HEK293T (cell line): ENCODE results near the gene CISH.

ENCODE experiments used
- CTBP1 ChIP-seq: fragments of 450-650 bp; IDR thresholded peaks from 2 replicates; pipeline ENCODE4 v1.6.1; 2016; ENCODE audit warnings: borderline replicate concordance
- FOXA1 ChIP-seq: fragments of 450-650 bp; IDR thresholded peaks from 2 replicates; pipeline ENCODE4 v1.6.1; 2016; ENCODE audit warnings: mild to moderate bottlenecking
- SP1 ChIP-seq: fragments of 450-650 bp; IDR thresholded peaks from 2 replicates; pipeline ENCODE4 v1.6.1; 2017
- SUZ12 ChIP-seq: fragments of 450-650 bp; IDR thresholded peaks from 2 replicates; pipeline ENCODE4 v1.6.1; 2016; ENCODE audit warnings: mild to moderate bottlenecking

DNA sequence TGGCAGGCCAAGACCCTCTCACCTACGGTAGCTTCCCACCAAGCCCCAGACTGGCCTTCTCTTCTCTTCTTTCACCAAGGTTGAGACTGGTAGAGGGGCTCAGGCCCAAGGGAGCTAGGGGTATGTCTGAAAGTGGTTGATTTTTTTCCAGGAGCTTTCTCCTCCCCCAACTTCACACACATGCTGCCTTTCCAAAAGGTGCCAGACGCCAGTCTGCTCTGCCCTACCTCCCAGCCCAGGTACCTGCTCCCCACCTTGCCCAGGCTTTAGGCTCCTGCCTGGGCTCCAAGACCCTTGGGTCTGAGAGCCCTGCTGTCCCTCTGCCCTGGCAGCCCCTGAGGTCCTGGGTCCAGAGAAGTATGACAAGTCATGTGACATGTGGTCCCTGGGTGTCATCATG, 33.8 kb upstream of the CISH start:
- TF ChIP-seq FOXA1 (no peak), SP1 (no peak), SUZ12 (no peak), CTBP1 (no peak)
